Stimulated activated CD4-positive, alpha-beta T cell treated with anti-CD3 and anti-CD28 coated beads, Interleukin-1b, Interleukin-23, amount 100 ng/mL, for 48 hours (primary cell): ENCODE results near the gene TENM4.

Source experiments
- DNase-seq: peaks from one replicate; pipeline ENCODE4 v3.0.0-alpha.2; 2020

Gene TENM4

GRCh38 chr11:78660471-78660870, 780.4 kb downstream of the TENM4 start:
- no peak for DNase-seq

GRCh38 chr11:78659326-78660270, 781.2 kb downstream of the TENM4 start:
- DNase-seq, result no peak

GRCh38 chr11:78657968-78658839, 782.6 kb downstream of the TENM4 start:
- no peak for DNase-seq

GRCh38 chr11:78657441-78657840, 783.4 kb downstream of the TENM4 start:
- no peak for DNase-seq

GRCh38 chr11:78656984-78657383, 783.8 kb downstream of the TENM4 start:
- no peak for DNase-seq

GRCh38 chr11:78656327-78656726, 784.5 kb downstream of the TENM4 start:
- no peak for DNase-seq

- DNase-seq, result no peak
These were observed 785.3 kb downstream of the TENM4 start for GRCh38 chr11:78655561-78655960.

- DNase-seq, result no peak
These were observed 786.0 kb downstream of the TENM4 start for GRCh38 chr11:78654866-78655265.

GRCh38 chr11:78654071-78654470, 786.8 kb downstream of the TENM4 start:
- DNase-seq, result no peak

- no peak for DNase-seq
These were observed 787.4 kb downstream of the TENM4 start for GRCh38 chr11:78653294-78653909.

GRCh38 chr11:78652843-78653239, 788.0 kb downstream of the TENM4 start:
- no peak for DNase-seq

GRCh38 chr11:78651923-78652842, 788.6 kb downstream of the TENM4 start:
- DNase-seq, result peak; percentile 71

- DNase-seq, result no peak
These were observed 789.6 kb downstream of the TENM4 start for GRCh38 chr11:78651136-78651775.

GRCh38 chr11:78649361-78650215, 791.2 kb downstream of the TENM4 start:
- no peak for DNase-seq

- no peak for DNase-seq
These were observed 792.6 kb downstream of the TENM4 start for GRCh38 chr11:78647986-78648875.

- DNase-seq, result no peak
These were observed 793.4 kb downstream of the TENM4 start for GRCh38 chr11:78647266-78647915.

- peak; percentile 53 for DNase-seq
These were observed 794.2 kb downstream of the TENM4 start for GRCh38 chr11:78646564-78647185.
